Measurements from ENCODE around the gene RPL26. TPM values are rescaled to one million over a fixed set of nuclear protein-coding genes. Genes with fewer than 3 reads are reported as not detected.
"Not testable (repeated sequence)": the region's sequence is repeated elsewhere in the genome, so short reads cannot be mapped to it uniquely, and the experiment has no call there.

Gene RPL26
- total RNA-seq, 1 experiment from 2014 or later = 2,696 TPM

- no peak for DNase-seq (ENCODE audit: low read depth)
Observed at GRCh38 chr17:8365143-8365542, 17.9 kb downstream of the RPL26 start.

- no peak for DNase-seq (ENCODE audit: low read depth)
Observed at GRCh38 chr17:8362651-8363332, 20.2 kb downstream of the RPL26 start.

GRCh38 chr17:8360751-8361150 is 22.2 kb downstream of the RPL26 start:
- DNase-seq (ENCODE audit: low read depth) = no peak

GRCh38 chr17:8360260-8360659 is 22.7 kb downstream of the RPL26 start:
- DNase-seq (ENCODE audit: low read depth) = no peak

- DNase-seq (ENCODE audit: low read depth) = peak; percentile 82
Observed at GRCh38 chr17:8359769-8360168, 23.2 kb downstream of the RPL26 start.

- no peak for DNase-seq (ENCODE audit: low read depth)
Observed at GRCh38 chr17:8357910-8358309, 25.1 kb downstream of the RPL26 start.

GRCh38 chr17:8354236-8354635 is 28.8 kb downstream of the RPL26 start:
- DNase-seq (ENCODE audit: low read depth) = no peak

- DNase-seq (ENCODE audit: low read depth) = no peak
Observed at GRCh38 chr17:8353736-8354135, 29.3 kb downstream of the RPL26 start.

- no peak for DNase-seq (ENCODE audit: low read depth)
Observed at GRCh38 chr17:8350339-8350738, 32.7 kb downstream of the RPL26 start.

- not testable (repeated sequence) for DNase-seq (ENCODE audit: low read depth)
Observed at GRCh38 chr17:8347001-8347400, 36.0 kb downstream of the RPL26 start.

- DNase-seq (ENCODE audit: low read depth) = no peak
Observed at GRCh38 chr17:8345951-8346665, 36.9 kb downstream of the RPL26 start.

- no peak for DNase-seq (ENCODE audit: low read depth)
Observed at GRCh38 chr17:8345052-8345690, 37.8 kb downstream of the RPL26 start.

GRCh38 chr17:8341456-8341855 is 41.5 kb downstream of the RPL26 start:
- DNase-seq (ENCODE audit: low read depth) = no peak

- DNase-seq (ENCODE audit: low read depth) = no peak
Observed at GRCh38 chr17:8339540-8339939, 43.5 kb downstream of the RPL26 start, which contains the start of gene ODF4. TSS of gene ODF4 (plus strand) at chr17:8339840. CDS start at chr17:8340052, 212 bp downstream.

- no peak for DNase-seq (ENCODE audit: low read depth)
Observed at GRCh38 chr17:8338753-8339140, 44.2 kb downstream of the RPL26 start.

GRCh38 chr17:8337802-8338752 is 44.9 kb downstream of the RPL26 start:
- DNase-seq (ENCODE audit: low read depth) = no peak

- no peak for DNase-seq (ENCODE audit: low read depth)
Observed at GRCh38 chr17:8333281-8333680, 49.7 kb downstream of the RPL26 start.

GRCh38 chr17:8332688-8333087 is 50.3 kb downstream of the RPL26 start:
- DNase-seq (ENCODE audit: low read depth) = no peak

GRCh38 chr17:8332128-8332527 is 50.9 kb downstream of the RPL26 start:
- no peak for DNase-seq (ENCODE audit: low read depth)
